HepG2 (cell line): ENCODE data around the gene KRCC1. TPM values are rescaled to one million over a fixed set of nuclear protein-coding genes. Genes with fewer than 3 reads are reported as not detected.
A peak's percentile ranks its signal among the peaks of the same experiment; 100 is the strongest.

Experiments
- GABPA ChIP-seq, 2 experiments: IDR thresholded peaks; 2 replicates each; pipeline ENCODE4 v1.6.1; 2011 to 2016; ENCODE audit warnings: low read depth in 2 of 2, low read length in 1 of 2, missing biosample characterization in 1 of 2, missing genetic modification characterization in 1 of 2
- GATAD1 ChIP-seq: IDR thresholded peaks from 2 replicates; pipeline ENCODE4 v1.6.1; 2016; ENCODE audit warnings: missing genetic modification reagents, missing compliant biosample characterization
- GTF2F1 ChIP-seq: fragments of 150-350 bp; IDR thresholded peaks from 2 replicates; pipeline ENCODE4 v1.6.1; 2014; ENCODE audit warnings: low read length
- HNF4G ChIP-seq, 2 experiments: sonication (generic) in 1 of 2; formaldehyde crosslinking in 1 of 2; IDR thresholded peaks; 2 replicates each; pipeline versions ENCODE4 v1.4.0 to v1.6.1; 2011 to 2020; ENCODE audit warnings: borderline replicate concordance in 2 of 2, low read depth in 2 of 2, mild to moderate bottlenecking in 2 of 2, low read length in 1 of 2, missing genetic modification reagents in 1 of 2, moderate library complexity in 1 of 2
- SIN3A ChIP-seq: IDR thresholded peaks from 2 replicates; pipeline ENCODE4 v1.6.1; 2011; ENCODE audit warnings: low read depth, mild to moderate bottlenecking, control low read depth, low read length, borderline replicate concordance
- SMARCE1 ChIP-seq: fragments of 450-650 bp; IDR thresholded peaks from 2 replicates; pipeline ENCODE4 v1.6.1; 2017; ENCODE audit warnings: borderline replicate concordance
- YY1 ChIP-seq: IDR thresholded peaks from 2 replicates; pipeline ENCODE4 v1.6.1; 2011; ENCODE audit warnings: low read length, low read depth, moderate library complexity, mild to moderate bottlenecking; ENCODE audit not compliant: insufficient read depth, insufficient replicate concordance
- ZMYM3 ChIP-seq: sonication (generic); formaldehyde crosslinking; IDR thresholded peaks from 2 replicates; pipeline ENCODE4 v1.5.1; 2020; ENCODE audit warnings: mild to moderate bottlenecking, missing genetic modification reagents
- ZNF235 ChIP-seq: sonication (generic); formaldehyde crosslinking; IDR thresholded peaks from 2 replicates; pipeline ENCODE4 v1.8.1; 2023; ENCODE audit warnings: mild to moderate bottlenecking, missing genetic modification reagents, borderline replicate concordance
- ZNF614 ChIP-seq: IDR thresholded peaks from 2 replicates; pipeline ENCODE4 v1.6.1; 2018; ENCODE audit warnings: missing biosample characterization, missing genetic modification reagents, inconsistent platforms, borderline replicate concordance
- ZNF615 ChIP-seq: sonication (generic); formaldehyde crosslinking; IDR thresholded peaks from 2 replicates; pipeline ENCODE4 v1.5.0; 2020; ENCODE audit warnings: mild to moderate bottlenecking, missing genetic modification reagents, borderline replicate concordance
- polyA plus RNA-seq, 8 experiments: library from polyadenylated mRNA; depleted of rRNA in 3 of 8; stranded (reverse) in 7 of 8; unstranded in 1 of 8; fragments of >200 nt; fragmentation: Illumina TruSeq in 4 of 8; extraction: Trizol in 4 of 8; gene quantifications; 2 replicates each; pipeline versions ENCODE4 v1.2.1 to v1.2.3, GENCODE V29; 2011 to 2016; ENCODE audit warnings: low read depth in 4 of 8, missing spikeins in 1 of 8, mixed read lengths in 1 of 8; ENCODE audit not compliant: insufficient read depth in 1 of 8
- total RNA-seq, 5 experiments: library from RNA; depleted of rRNA; stranded (reverse); fragments of >200 nt; fragmentation: Illumina TruSeq; extraction: Trizol; gene quantifications; 2 replicates each; pipeline ENCODE4 v1.2.3, GENCODE V29; 2016; ENCODE audit warnings: low read depth in 1 of 5
- TF ChIP-seq, protein P1 (sequence below): sonication (generic); formaldehyde crosslinking; conservative IDR thresholded peaks from 2 replicates; pipeline ENCODE4 v1.8.1; 2023; ENCODE audit warnings: missing genetic modification reagents
- TF ChIP-seq, protein P2 (sequence below): sonication (generic); formaldehyde crosslinking; IDR thresholded peaks from 2 replicates; pipeline ENCODE4 v1.5.0; 2020; ENCODE audit warnings: mild to moderate bottlenecking, missing genetic modification reagents
- TF ChIP-seq, protein P3 (sequence below): sonication (generic); formaldehyde crosslinking; IDR thresholded peaks from 2 replicates; pipeline ENCODE4 v1.8.0; 2022; ENCODE audit warnings: mild to moderate bottlenecking, missing genetic modification reagents; ENCODE audit not compliant: insufficient replicate concordance

The KRCC1 gene
- total and polyA plus RNA-seq, 2 of the 13 experiments (the other 11 are each of a cell fraction or from before 2014, with no cell fraction given): 6.5 to 7.7 TPM

DNA sequence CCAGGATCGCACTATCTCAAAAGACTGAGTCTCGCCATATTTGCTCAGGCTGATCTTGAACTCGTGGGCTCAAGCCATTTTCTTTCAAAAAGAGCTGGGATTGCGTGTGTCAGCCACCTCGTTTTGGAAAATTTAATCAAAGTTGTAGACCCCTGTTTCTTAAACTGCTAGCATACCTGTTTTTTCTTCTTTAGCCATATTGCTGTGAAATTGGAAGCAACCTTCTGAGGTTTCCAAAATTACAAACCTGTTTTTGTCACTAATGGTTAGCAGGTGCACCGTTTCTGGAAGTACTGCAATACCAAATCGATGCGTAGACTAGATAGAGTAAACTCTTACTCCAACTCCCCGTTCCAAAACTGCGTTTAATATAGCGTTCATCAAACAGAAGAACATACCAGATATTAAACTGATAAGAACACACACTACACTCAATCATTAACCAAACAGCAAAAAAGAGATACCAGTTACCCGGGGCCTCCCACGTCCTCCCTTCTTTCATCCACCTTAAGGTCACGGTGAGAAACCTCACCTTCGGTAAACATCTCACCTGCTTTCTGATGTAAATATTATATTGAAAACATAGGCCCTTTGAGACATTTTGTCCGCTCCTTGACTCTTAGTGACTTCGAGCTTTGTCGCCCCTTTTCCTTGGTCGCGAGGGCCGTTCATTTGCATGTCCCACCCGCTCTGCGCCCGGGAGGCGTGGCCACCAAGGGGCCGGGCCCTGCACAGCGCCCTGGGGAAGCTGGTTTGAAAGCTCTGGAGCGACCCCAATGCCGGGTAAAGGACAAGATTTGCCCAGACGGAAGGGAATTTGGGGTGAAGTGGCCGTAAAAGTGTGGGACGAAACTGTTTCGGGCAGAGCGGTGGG is 39.3 kb downstream of the KRCC1 start, which contains the start of gene RNU2-63P (continued):
- TF ChIP-seq, protein P1, sequence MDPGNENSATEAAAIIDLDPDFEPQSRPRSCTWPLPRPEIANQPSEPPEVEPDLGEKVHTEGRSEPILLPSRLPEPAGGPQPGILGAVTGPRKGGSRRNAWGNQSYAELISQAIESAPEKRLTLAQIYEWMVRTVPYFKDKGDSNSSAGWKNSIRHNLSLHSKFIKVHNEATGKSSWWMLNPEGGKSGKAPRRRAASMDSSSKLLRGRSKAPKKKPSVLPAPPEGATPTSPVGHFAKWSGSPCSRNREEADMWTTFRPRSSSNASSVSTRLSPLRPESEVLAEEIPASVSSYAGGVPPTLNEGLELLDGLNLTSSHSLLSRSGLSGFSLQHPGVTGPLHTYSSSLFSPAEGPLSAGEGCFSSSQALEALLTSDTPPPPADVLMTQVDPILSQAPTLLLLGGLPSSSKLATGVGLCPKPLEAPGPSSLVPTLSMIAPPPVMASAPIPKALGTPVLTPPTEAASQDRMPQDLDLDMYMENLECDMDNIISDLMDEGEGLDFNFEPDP: 0 out of 2 replicates have a peak, but pooled peaks have one; percentile 63
- no peak for TF ChIP-seq SMARCE1
- TF ChIP-seq ZNF235 (CRISPR knock-in tag): no peak
- peak; percentile 100 for TF ChIP-seq GTF2F1
- no peak for TF ChIP-seq GABPA (IDR thresholded peaks at IDR 0.05; ENCODE audit: low read depth, low read length)
- peak; percentile 52 for TF ChIP-seq GABPA (CRISPR knock-in tag; IDR thresholded peaks at IDR 0.05; ENCODE audit: low read depth)
- TF ChIP-seq YY1: peak; percentile 71
- TF ChIP-seq, protein P2, sequence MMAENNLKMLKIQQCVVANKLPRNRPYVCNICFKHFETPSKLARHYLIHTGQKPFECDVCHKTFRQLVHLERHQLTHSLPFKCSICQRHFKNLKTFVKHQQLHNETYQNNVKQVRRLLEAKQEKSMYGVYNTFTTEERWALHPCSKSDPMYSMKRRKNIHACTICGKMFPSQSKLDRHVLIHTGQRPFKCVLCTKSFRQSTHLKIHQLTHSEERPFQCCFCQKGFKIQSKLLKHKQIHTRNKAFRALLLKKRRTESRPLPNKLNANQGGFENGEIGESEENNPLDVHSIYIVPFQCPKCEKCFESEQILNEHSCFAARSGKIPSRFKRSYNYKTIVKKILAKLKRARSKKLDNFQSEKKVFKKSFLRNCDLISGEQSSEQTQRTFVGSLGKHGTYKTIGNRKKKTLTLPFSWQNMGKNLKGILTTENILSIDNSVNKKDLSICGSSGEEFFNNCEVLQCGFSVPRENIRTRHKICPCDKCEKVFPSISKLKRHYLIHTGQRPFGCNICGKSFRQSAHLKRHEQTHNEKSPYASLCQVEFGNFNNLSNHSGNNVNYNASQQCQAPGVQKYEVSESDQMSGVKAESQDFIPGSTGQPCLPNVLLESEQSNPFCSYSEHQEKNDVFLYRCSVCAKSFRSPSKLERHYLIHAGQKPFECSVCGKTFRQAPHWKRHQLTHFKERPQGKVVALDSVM (CRISPR knock-in tag): peak; percentile 76
- TF ChIP-seq ZMYM3 (CRISPR knock-in tag): no peak
- TF ChIP-seq, protein P3, sequence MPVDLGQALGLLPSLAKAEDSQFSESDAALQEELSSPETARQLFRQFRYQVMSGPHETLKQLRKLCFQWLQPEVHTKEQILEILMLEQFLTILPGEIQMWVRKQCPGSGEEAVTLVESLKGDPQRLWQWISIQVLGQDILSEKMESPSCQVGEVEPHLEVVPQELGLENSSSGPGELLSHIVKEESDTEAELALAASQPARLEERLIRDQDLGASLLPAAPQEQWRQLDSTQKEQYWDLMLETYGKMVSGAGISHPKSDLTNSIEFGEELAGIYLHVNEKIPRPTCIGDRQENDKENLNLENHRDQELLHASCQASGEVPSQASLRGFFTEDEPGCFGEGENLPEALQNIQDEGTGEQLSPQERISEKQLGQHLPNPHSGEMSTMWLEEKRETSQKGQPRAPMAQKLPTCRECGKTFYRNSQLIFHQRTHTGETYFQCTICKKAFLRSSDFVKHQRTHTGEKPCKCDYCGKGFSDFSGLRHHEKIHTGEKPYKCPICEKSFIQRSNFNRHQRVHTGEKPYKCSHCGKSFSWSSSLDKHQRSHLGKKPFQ: no peak
- peak; percentile 21; the same call in 1 of the 2 replicates for TF ChIP-seq HNF4G (IDR thresholded peaks at IDR 0.05; ENCODE audit: borderline replicate concordance, low read depth, low read length)
- no peak for TF ChIP-seq HNF4G (CRISPR knock-in tag; IDR thresholded peaks at IDR 0.05; ENCODE audit: borderline replicate concordance, low read depth)
- TF ChIP-seq ZNF614: peak; percentile 17
- peak; percentile 50 for TF ChIP-seq GATAD1
- TF ChIP-seq SIN3A: peak; percentile 86
- TF ChIP-seq ZNF615 (CRISPR knock-in tag): peak; percentile 90; the same call in 1 of the 2 replicates
